HG03442 (cell line): ENCODE results near the gene AHDC1.

ENCODE experiments used
- ATAC-seq: cut with Tn5 transposase; IDR thresholded peaks from one replicate; pipeline ENCODE4 v1.9.1; 2021; ENCODE audit warnings: mild to moderate bottlenecking, moderate library complexity; ENCODE audit not compliant: unreplicated experiment

The AHDC1 gene

GRCh38 chr1:27536767-27537166 is 67.2 kb downstream of the AHDC1 start:
- ATAC-seq: no peak

GRCh38 chr1:27536010-27536757 is 67.8 kb downstream of the AHDC1 start:
- ATAC-seq: no peak

- no peak for ATAC-seq
These were observed 68.6 kb downstream of the AHDC1 start for GRCh38 chr1:27535386-27535785.

GRCh38 chr1:27531959-27532685 is 71.8 kb downstream of the AHDC1 start:
- no peak for ATAC-seq

- no peak for ATAC-seq
These were observed 73.8 kb downstream of the AHDC1 start for GRCh38 chr1:27530192-27530591.

- no peak for ATAC-seq
These were observed 74.3 kb downstream of the AHDC1 start for GRCh38 chr1:27529704-27530018.

- ATAC-seq: no peak
These were observed 74.9 kb downstream of the AHDC1 start for GRCh38 chr1:27528818-27529703.

- peak; percentile 42 for ATAC-seq
These were observed 75.8 kb downstream of the AHDC1 start for GRCh38 chr1:27527890-27528817.

- ATAC-seq: no peak
These were observed 76.6 kb downstream of the AHDC1 start for GRCh38 chr1:27527223-27527889.

GRCh38 chr1:27526569-27527222 is 77.2 kb downstream of the AHDC1 start:
- ATAC-seq: no peak

- ATAC-seq: peak; percentile 40
These were observed 78.4 kb downstream of the AHDC1 start for GRCh38 chr1:27525296-27526272.

- no peak for ATAC-seq
These were observed 80.5 kb downstream of the AHDC1 start for GRCh38 chr1:27523337-27524020.

- no peak for ATAC-seq
These were observed 81.3 kb downstream of the AHDC1 start for GRCh38 chr1:27522432-27523336.

GRCh38 chr1:27521861-27522431 is 82.0 kb downstream of the AHDC1 start:
- ATAC-seq: no peak

- no peak for ATAC-seq
These were observed 82.6 kb downstream of the AHDC1 start for GRCh38 chr1:27521336-27521831.

GRCh38 chr1:27520651-27521050 is 83.3 kb downstream of the AHDC1 start:
- no peak for ATAC-seq
